Epithelial cell of alveolus of lung (primary cell): ENCODE data around the gene LTBP3. TPM values are rescaled to one million over a fixed set of nuclear protein-coding genes. Genes with fewer than 3 reads are reported as not detected.

ENCODE experiments used
- total RNA-seq: library from RNA; depleted of rRNA; stranded (reverse); fragments of >200 nt; gene quantifications from 2 replicates; pipeline ENCODE4 v1.2.1, GENCODE V29; 2015

The LTBP3 gene
- total RNA-seq: 104 and 180 TPM in 2 replicates

DNA sequence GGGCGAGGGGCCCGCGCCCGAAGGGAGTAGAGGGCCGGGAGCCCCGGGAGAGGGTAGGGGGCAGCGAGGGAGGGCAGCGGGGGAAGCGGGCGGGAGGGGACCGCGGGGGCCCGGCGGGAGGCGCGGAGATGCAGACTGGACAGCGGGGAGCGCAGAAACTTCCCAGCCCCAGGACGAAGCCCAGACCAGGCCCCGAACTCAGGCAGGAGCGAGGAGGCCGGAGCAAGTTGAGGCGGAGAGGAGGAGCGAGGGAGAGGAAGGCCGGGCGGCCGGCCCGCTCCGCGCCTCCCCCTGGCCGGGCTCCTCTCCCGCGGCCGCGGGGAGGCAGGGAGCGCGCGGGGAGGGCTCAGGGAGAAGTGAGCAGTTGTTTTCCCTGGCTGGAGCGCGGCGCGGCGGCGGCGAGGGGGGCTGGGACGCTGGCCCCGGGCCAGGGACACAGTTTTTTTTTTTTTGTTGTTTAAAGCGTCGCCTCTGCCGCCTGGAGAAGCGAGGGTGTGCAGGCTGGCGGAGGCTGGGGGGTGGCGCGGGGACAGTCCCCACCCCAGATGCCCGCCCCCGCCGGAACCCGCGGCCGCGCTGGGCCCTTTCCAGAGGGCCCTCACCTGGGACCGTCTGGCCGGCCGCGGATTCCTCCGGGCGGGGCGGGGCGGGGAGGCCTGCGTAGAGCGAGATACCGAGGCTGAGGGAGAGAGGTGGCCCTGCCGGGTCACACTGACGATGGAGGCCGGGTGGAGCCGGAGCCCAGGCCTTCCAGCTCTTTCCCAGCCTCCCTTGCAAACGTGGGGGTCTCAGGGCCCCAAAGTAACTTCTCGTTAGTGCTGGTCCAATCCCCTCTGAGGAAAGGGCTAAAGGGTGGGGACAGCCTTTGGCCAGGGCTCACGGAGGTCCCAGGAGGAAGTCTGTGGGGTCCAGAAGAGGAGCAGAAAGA, at the start of gene LTBP3:
Gene LTBP3, minus strand, starts transcription at position 358 of the 928 bp plus-strand sequence. CDS start 400 bp downstream, outside the sequence.

DNA sequence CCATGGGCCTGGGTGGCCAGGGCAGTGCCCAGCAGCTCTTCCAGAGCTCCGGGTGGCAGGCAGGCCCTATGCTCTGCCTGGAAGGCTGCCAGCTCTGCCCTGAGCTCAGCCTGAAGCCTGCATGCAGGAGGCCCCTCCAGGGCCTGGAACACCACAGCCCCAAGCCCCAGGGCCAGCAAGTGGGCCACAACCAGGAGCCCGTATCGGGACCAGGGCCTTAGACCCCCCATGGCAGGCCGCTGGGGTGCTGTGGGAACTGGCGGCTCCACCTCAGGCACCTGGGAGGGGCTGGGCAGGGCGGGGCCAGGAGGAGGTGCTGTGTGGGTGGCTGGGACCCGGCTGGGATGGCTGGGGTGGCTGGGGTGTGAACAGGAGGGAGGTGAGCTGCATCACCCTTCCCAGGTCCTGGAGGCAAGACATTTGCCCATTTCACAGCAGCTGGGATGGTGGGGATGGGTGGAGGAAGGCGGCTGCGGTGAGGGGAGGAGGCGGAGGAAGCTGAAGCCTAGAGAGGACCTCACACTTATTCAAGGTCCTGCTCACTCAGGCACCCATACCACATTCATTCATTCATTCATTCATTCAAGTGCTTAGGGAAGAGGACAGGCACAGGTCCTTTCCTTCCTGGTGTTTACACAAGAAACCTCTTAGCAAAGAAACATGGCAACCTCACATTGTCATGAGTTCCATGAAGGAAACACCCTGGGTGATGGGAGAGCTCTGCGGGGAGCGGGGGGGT, 37.6 kb upstream of the LTBP3 start, which contains the start of gene KCNK7:
Gene KCNK7, minus strand, starts transcription at position 258 of the 739 bp plus-strand sequence. Its CDS starts 28 bp downstream, at position 230.

GRCh38 chr11:65575568-65576231, 17.5 kb upstream of the LTBP3 start, which contains the start of gene EHBP1L1:
Gene EHBP1L1, plus strand, starts transcription at chr11:65576053. Its CDS starts 250 bp downstream, at chr11:65576303.

GRCh38 chr11:65572356-65573051, 14.3 kb upstream of the LTBP3 start, which contains the start of gene FAM89B:
Gene FAM89B, plus strand, starts transcription at chr11:65572538. Its CDS starts 132 bp downstream, at chr11:65572670.

DNA sequence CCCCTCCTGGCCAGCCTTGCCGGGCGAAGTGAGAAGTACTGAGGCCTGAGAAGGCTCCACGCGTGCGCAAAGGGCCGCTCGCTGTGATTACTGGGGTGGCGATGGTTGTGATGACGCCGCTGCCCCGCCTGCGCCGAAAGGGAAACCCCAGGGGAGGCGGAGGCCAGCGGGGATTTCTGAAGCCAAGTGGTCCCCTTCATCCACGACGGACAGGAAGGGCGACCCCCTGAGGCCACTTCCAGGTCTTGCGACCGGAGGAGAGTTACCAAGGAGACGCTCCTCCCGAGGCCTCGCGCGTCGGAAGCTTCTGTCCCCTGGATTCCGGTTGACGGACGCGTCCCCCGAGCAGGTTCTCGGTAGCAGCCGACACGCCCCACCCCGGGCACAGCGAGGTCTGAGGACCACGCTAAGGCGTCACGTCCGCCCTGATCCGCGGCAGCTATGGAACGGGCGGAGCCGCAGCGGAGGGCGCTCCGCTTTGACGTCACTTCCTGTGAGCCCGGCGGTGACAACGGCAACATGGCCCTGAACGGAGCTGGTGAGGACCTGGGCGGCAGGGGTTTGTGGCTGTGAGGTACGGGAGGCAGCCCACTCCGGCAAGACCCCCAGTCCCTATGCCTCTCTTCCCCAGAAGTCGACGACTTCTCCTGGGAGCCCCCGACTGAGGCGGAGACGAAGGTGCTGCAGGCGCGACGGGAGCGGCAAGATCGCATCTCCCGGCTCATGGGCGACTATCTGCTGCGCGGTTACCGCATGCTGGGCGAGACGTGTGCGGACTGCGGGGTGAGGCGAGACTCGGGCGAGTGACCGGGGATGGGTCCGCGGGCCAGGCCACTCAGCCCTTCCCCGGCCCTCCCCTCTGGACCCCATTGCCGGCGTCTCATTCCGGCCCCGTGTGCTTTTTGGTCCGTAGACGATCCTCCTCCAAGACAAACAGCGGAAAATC, 12.1 kb upstream of the LTBP3 start, which contains the start of gene ZNRD2:
Gene ZNRD2, plus strand, starts transcription at position 505 of the 946 bp plus-strand sequence. Its CDS starts 15 bp downstream, at position 520.

GRCh38 chr11:65524741-65525545, 33.2 kb downstream of the LTBP3 start, which contains the start of gene SCYL1:
Gene SCYL1, plus strand, starts transcription at chr11:65525083. Its CDS starts 71 bp downstream, at chr11:65525154.

DNA sequence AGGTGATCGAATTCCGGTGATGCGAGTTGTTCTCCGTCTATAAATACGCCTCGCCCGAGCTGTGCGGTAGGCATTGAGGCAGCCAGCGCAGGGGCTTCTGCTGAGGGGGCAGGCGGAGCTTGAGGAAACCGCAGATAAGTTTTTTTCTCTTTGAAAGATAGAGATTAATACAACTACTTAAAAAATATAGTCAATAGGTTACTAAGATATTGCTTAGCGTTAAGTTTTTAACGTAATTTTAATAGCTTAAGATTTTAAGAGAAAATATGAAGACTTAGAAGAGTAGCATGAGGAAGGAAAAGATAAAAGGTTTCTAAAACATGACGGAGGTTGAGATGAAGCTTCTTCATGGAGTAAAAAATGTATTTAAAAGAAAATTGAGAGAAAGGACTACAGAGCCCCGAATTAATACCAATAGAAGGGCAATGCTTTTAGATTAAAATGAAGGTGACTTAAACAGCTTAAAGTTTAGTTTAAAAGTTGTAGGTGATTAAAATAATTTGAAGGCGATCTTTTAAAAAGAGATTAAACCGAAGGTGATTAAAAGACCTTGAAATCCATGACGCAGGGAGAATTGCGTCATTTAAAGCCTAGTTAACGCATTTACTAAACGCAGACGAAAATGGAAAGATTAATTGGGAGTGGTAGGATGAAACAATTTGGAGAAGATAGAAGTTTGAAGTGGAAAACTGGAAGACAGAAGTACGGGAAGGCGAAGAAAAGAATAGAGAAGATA, 59.0 kb downstream of the LTBP3 start, which contains the start of gene MALAT1:
Gene MALAT1, plus strand, starts transcription at position 69 of the 736 bp plus-strand sequence.

Other genes starting within 250 kb of the LTBP3 start
- gene CDC42EP2, start 243.5 kb downstream of the LTBP3 start, total RNA-seq: 20.4 and 29.7 TPM in 2 replicates
- 38.0 and 62.0 TPM in 2 replicates for gene DPF2, start 224.5 kb downstream of the LTBP3 start, total RNA-seq
- gene TIGD3, start 203.6 kb downstream of the LTBP3 start, total RNA-seq: 0.88 TPM in 1 of 2 replicates, not detected in the other
- gene SLC25A45, start 175.7 kb downstream of the LTBP3 start, total RNA-seq: 0.65 and 1.4 TPM in 2 replicates
- 22.4 and 39.4 TPM in 2 replicates for gene FRMD8, start 171.7 kb downstream of the LTBP3 start, total RNA-seq
- gene NEAT1, start 135.6 kb downstream of the LTBP3 start, total RNA-seq: 5.8 and 26.1 TPM in 2 replicates
- 573 and 3,528 TPM in 2 replicates for gene MALAT1, start 59.3 kb downstream of the LTBP3 start, total RNA-seq
- 95.7 and 136 TPM in 2 replicates for gene SCYL1, start 33.3 kb downstream of the LTBP3 start, total RNA-seq
- gene ZNRD2, start 12.1 kb upstream of the LTBP3 start, total RNA-seq: 55.3 and 100 TPM in 2 replicates
- 31.1 and 32.2 TPM in 2 replicates for gene FAM89B, start 14.2 kb upstream of the LTBP3 start, total RNA-seq
- 11.1 and 59.0 TPM in 2 replicates for gene EHBP1L1, start 17.7 kb upstream of the LTBP3 start, total RNA-seq
- gene KCNK7, start 37.4 kb upstream of the LTBP3 start, total RNA-seq: 0.16 TPM in 1 of 2 replicates, not detected in the other
- gene MAP3K11, start 55.9 kb upstream of the LTBP3 start, total RNA-seq: 27.1 and 34.6 TPM in 2 replicates
- gene PCNX3, start 57.4 kb upstream of the LTBP3 start, total RNA-seq: 27.9 and 32.7 TPM in 2 replicates
- 25.4 and 39.4 TPM in 2 replicates for gene SIPA1, start 79.7 kb upstream of the LTBP3 start, total RNA-seq
- 52.4 and 59.5 TPM in 2 replicates for gene RELA, start 104.6 kb upstream of the LTBP3 start, total RNA-seq
- gene KAT5, start 153.9 kb upstream of the LTBP3 start, total RNA-seq: 39.3 and 44.3 TPM in 2 replicates
- 68.1 and 98.2 TPM in 2 replicates for gene RNASEH2C, start 162.4 kb upstream of the LTBP3 start, total RNA-seq
- 11.0 and 24.5 TPM in 2 replicates for gene AP5B1, start 222.6 kb upstream of the LTBP3 start, total RNA-seq
- under 0.01 TPM in 1 of 2 replicates, not detected in the other for gene OVOL1, start 228.7 kb upstream of the LTBP3 start, total RNA-seq